ENCODE results near the gene ARID2. TPM values are rescaled to one million over a fixed set of nuclear protein-coding genes. Genes with fewer than 3 reads are reported as not detected.

The ARID2 gene
- total and polyA plus RNA-seq, 10 donors: 5.7 to 59.6 (median 42.6) TPM

DNA sequence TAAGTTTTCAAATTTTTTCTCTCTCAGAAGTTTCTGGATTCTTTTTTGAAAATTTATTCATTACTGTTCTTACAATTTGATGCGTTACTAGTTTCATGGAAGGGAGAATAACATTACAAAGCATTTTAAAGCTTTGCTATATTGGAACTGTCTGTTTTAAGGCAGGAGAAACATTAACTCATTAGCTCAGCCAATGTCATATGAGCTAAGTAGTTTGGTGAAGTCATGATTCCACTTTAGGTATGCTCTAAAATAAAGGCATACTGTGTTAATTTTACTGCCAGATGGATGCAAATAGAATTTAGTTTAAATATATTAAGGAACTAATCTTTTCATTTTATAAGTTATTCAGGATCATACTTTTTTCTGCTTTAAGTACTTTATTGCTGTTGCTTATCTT lies 46.0 kb downstream of the ARID2 start:
- TF ChIP-seq, protein P1, sequence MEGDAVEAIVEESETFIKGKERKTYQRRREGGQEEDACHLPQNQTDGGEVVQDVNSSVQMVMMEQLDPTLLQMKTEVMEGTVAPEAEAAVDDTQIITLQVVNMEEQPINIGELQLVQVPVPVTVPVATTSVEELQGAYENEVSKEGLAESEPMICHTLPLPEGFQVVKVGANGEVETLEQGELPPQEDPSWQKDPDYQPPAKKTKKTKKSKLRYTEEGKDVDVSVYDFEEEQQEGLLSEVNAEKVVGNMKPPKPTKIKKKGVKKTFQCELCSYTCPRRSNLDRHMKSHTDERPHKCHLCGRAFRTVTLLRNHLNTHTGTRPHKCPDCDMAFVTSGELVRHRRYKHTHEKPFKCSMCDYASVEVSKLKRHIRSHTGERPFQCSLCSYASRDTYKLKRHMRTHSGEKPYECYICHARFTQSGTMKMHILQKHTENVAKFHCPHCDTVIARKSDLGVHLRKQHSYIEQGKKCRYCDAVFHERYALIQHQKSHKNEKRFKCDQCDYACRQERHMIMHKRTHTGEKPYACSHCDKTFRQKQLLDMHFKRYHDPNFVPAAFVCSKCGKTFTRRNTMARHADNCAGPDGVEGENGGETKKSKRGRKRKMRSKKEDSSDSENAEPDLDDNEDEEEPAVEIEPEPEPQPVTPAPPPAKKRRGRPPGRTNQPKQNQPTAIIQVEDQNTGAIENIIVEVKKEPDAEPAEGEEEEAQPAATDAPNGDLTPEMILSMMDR (IDR thresholded peaks at IDR 0.05 in 8 of 11, conservative IDR thresholded peaks at IDR 0.05 in 3 of 11): no peak
- no peak for TF ChIP-seq POLR2A (IDR thresholded peaks at IDR 0.05)
- no peak for TF ChIP-seq POLR2AphosphoS5 (IDR thresholded peaks at IDR 0.05)
- Histone ChIP-seq H3K27me3 (replicated peaks in 1 of 7) (no peaks in the 10 kb centered on the region), H3K9me3 (no peaks in the 10 kb centered on the region), H3K27ac (no peak overlapping the region), H3K4me3 (no peak overlapping the region), H3K4me1 (peaks cover 0 to 54% (median 24%) of the 10 kb centered on the region in 6 donors), H3K36me3 (no peaks in the 10 kb centered on the region)
- intact Hi-C loops (cut with DNase I; ENCODE audit: low total_unique reads): loop anchor here (10.0 kb wide), 1 partner anchor 109 kb away; no protein-coding TSS in a partner anchor
- 90 to 100% (median 97%) methylated on average over 1 of the region's 1 CpG for WGBS, 5 donors
- no peak for DNase-seq

DNA sequence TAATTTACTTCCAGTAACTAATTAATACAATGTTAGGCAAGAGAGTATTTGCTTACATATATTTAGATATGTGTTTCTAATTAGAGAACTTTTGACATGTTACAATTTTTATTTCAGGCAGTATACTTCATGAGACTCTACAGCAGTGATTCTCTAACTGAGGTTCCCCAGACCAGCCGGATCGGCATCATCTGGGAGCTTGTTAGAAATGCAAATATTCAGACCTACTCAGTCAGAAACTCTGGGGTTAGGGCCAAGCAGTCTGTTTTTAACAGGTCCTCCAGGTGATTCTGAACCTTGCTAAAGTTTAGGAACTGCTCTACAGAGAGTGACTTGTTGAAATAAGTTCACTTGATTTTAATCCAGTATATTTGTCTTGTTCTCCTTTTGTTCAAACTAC lies 46.5 kb downstream of the ARID2 start:
- H3K4me1 ChIP-seq: peaks cover 0 to 51% (median 24%) of the 10 kb centered on the region in 6 donors
- DNase-seq: no peak
- no peaks in the 10 kb centered on the region for H3K27me3 ChIP-seq (replicated peaks in 1 of 7)
- WGBS, 5 donors: 69 to 88% (median 81%) methylated on average over 2 of the region's 2 CpGs
- no peak overlapping the region for H3K27ac ChIP-seq
- H3K36me3 ChIP-seq: no peaks in the 10 kb centered on the region
- H3K4me3 ChIP-seq: no peak overlapping the region
- no peaks in the 10 kb centered on the region for H3K9me3 ChIP-seq
- no peak for TF ChIP-seq POLR2AphosphoS5 (IDR thresholded peaks at IDR 0.05)
- no peak for TF ChIP-seq POLR2A (IDR thresholded peaks at IDR 0.05)
- TF ChIP-seq, protein P1 (IDR thresholded peaks at IDR 0.05 in 8 of 11, conservative IDR thresholded peaks at IDR 0.05 in 3 of 11): no peak
- intact Hi-C loops (cut with DNase I; ENCODE audit: low total_unique reads): loop anchor here (10.0 kb wide), 1 partner anchor 109 kb away; no protein-coding TSS in a partner anchor

DNA sequence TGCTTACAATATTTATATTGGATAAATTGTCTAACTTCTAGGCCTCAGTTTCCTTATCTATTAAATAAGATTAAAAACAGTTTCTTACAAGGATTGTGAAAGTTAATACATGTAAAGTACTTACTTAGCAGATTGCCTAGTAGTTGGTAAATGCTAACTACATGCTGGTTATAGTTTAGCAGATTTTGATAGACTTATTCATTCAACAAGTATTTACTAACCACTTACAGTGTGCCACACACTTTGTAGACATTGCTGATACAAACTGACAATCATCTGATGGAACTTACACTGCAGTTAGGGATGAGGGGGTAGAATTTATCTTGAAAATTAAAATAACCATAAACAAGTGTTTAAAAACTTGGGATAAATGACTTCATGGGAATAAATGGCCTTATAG lies 50.4 kb downstream of the ARID2 start:
- H3K4me1 ChIP-seq: peaks cover 0 to 15% (median 3%) of the 10 kb centered on the region in 6 donors
- H3K4me3 ChIP-seq: no peak overlapping the region
- no peak for DNase-seq
- intact Hi-C loops (cut with DNase I; ENCODE audit: low total_unique reads): loop anchor here (10.0 kb wide), 1 partner anchor 105 kb away; no protein-coding TSS in a partner anchor
- TF ChIP-seq POLR2AphosphoS5 (IDR thresholded peaks at IDR 0.05): no peak
- TF ChIP-seq, protein P1 (IDR thresholded peaks at IDR 0.05 in 8 of 11, conservative IDR thresholded peaks at IDR 0.05 in 3 of 11): no peak
- no peak for TF ChIP-seq POLR2A (IDR thresholded peaks at IDR 0.05)
- H3K27me3 ChIP-seq (replicated peaks in 1 of 7): no peaks in the 10 kb centered on the region
- no peak overlapping the region for H3K27ac ChIP-seq
- no peaks in the 10 kb centered on the region for H3K9me3 ChIP-seq
- no peaks in the 10 kb centered on the region for H3K36me3 ChIP-seq

DNA sequence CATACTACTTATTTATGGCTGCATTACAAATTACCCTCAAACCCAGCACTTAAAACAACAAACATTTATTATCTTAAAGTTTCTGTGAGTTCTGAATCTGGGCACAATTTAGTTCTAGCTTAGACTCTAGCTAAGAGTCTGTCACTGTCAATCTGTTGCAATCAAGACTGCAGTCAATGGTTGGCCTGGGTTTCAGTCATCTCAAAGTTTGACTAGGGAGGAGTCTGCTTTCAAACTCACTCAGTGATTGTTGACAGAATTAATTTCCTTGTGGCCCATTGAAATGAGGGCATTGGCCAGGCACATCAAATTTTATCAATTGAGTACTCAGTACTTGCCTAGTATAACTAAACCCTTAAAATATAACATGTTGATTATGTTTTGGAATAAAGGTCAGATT lies 51.6 kb downstream of the ARID2 start:
- H3K36me3 ChIP-seq: no peaks in the 10 kb centered on the region
- H3K4me3 ChIP-seq: no peak overlapping the region
- no peaks in the 10 kb centered on the region for H3K9me3 ChIP-seq
- H3K27me3 ChIP-seq (replicated peaks in 1 of 7): no peaks in the 10 kb centered on the region
- no peak for DNase-seq
- peaks cover 0 to 4% (median 0%) of the 10 kb centered on the region in 6 donors for H3K4me1 ChIP-seq
- intact Hi-C loops (cut with DNase I; ENCODE audit: low total_unique reads): no loop called here
- no peak overlapping the region for H3K27ac ChIP-seq
- TF ChIP-seq POLR2AphosphoS5 (IDR thresholded peaks at IDR 0.05): no peak
- TF ChIP-seq POLR2A (IDR thresholded peaks at IDR 0.05): no peak
- TF ChIP-seq, protein P1 (IDR thresholded peaks at IDR 0.05 in 8 of 11, conservative IDR thresholded peaks at IDR 0.05 in 3 of 11): no peak
